ENCODE measurements around the gene SLC41A3.
"Not testable (repeated sequence)": the region's sequence is repeated elsewhere in the genome, so short reads cannot be mapped to it uniquely, and the experiment has no call there.

SLC41A3 gene

DNA sequence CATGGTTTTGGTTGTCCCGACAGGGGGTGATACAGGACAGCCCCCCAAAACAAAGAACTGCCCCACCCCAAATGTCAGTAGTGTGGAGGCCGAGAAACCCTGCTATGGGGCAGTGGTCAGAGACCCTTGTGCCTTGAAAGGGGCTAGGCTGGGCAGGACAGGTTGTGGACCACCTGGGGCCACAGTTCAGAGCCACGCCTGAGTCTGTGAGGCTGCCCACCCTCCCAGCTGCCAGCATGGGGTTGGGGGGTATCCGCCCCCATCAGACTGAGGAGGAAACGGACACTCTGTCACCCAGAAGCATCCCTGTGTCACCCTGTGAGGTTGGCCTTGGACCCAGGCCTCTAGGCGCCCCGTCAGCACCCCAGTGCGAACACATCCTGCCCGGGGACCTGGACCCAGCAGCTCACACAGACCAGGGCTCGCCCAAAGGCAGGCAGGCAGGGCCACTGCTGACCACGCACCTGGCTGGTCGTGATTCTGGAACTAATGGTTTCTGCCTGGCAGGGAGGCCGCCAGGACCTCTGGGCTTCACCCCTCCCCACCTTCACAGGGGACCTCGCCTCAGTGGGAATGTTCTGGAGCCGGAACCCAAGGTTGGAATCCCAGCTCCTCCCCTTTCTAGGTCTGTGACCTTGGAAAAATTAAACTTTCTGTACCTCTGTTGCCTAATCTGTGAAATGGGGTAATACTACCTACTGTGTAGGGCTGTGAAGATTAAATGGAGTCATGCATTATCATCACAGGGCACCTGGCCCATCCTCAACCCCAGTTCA lies 1.4 kb downstream of the SLC41A3 start:
- H3K9me3 Mint-ChIP-seq = no peaks in the 10 kb centered on the region
- peak overlapping the region; percentile 97 for H3K27ac Mint-ChIP-seq
- peaks cover 3% of the 10 kb centered on the region for H3K36me3 Mint-ChIP-seq
- H3K4me1 Mint-ChIP-seq = peaks cover 24% of the 10 kb centered on the region
- H3K4me3 Mint-ChIP-seq = peak overlapping the region; percentile 95
- no peaks in the 10 kb centered on the region for H3K27me3 Mint-ChIP-seq

DNA sequence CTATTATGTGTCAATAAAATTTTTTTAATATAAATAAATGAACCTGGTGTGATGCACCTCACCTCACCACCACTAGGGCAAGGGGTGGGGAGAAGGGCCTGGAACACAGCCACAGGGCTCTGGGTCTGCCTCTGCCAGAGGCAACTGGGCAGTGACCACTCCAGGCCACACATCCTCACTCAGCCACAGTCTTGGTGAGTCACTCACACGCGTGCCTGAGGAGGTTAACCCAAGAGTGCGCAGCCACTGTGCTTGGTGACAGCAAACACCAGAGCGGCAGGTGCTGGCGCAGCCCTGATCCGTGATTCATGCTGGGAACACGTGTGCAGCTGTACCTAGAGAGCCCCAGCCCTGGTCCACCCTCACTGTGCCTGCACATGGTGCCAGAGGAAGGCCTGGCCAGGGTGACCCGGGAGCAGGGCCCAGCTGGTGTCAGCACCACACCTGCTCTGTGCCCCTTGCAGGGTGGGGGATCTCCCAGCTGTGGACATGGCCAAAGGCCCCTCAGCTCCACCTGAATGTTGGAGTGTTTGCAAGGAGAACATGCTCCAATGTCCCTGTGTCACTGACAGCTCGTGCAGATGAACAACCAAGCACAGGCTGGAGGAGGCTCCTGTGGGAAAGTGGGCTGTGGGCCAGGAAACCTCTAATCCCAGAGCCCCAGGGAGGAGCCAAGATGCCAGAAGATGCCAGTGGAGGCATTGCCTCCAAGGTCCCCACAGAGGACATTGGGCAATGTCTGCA lies 2.1 kb downstream of the SLC41A3 start:
- Mint-ChIP-seq H3K4me1 (peaks cover 24% of the 10 kb centered on the region), H3K36me3 (peaks cover 3% of the 10 kb centered on the region), H3K27ac (no peak overlapping the region), H3K4me3 (no peak overlapping the region), H3K27me3 (no peaks in the 10 kb centered on the region), H3K9me3 (no peaks in the 10 kb centered on the region)

DNA sequence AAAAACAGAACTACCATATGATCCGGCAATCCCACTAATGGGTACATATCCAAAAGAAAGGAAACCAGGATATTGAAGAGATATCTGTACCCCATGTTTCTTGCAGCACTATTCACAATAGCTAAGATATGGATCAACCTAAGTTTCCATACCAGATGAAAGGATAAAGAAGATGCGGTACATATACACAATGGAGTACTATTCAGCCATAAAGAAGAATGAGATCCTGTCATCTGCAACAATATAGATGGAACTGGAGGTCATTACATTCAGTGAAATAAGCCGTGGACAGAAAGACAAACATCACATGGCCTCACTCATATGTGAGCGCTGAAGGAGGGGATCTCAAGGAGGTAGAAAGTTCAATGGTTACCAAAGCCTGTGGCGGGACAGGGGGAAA lies 3.0 kb downstream of the SLC41A3 start:
- Mint-ChIP-seq H3K9me3 (no peaks in the 10 kb centered on the region), H3K27ac (no peak overlapping the region), H3K4me3 (no peak overlapping the region), H3K4me1 (peaks cover 24% of the 10 kb centered on the region), H3K27me3 (no peaks in the 10 kb centered on the region), H3K36me3 (peaks cover 3% of the 10 kb centered on the region)

DNA sequence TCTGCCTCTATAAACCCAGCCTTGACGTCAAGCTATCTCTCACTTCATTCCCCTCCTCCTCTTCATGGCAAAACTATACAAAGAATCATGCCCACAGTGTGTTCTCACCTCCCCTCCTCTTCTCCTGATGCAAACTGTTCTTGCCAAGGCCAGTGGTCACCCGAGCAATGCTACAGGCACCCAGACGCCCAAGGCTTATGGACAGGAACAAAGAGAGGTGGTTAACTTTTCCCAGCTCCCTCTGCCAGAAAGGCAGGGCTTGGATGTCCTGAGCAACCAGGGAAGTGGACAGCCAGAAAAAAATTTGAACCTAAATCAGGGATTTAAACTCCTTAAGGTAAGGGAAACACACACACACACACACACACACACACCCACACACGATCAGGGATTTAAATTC lies 5.1 kb downstream of the SLC41A3 start:
- Mint-ChIP-seq H3K27me3 (no peaks in the 10 kb centered on the region), H3K36me3 (peaks cover 6% of the 10 kb centered on the region), H3K4me3 (no peak overlapping the region), H3K4me1 (peaks cover 10% of the 10 kb centered on the region), H3K9me3 (peaks cover 4% of the 10 kb centered on the region), H3K27ac (no peak overlapping the region)

- Mint-ChIP-seq H3K27ac (no peak overlapping the region), H3K4me3 (no peak overlapping the region), H3K4me1 (peaks cover 5% of the 10 kb centered on the region), H3K27me3 (no peaks in the 10 kb centered on the region), H3K36me3 (peaks cover 11% of the 10 kb centered on the region), H3K9me3 (peaks cover 5% of the 10 kb centered on the region)
Observed at GRCh38 chr3:126077754-126078153, 6.2 kb downstream of the SLC41A3 start.

DNA sequence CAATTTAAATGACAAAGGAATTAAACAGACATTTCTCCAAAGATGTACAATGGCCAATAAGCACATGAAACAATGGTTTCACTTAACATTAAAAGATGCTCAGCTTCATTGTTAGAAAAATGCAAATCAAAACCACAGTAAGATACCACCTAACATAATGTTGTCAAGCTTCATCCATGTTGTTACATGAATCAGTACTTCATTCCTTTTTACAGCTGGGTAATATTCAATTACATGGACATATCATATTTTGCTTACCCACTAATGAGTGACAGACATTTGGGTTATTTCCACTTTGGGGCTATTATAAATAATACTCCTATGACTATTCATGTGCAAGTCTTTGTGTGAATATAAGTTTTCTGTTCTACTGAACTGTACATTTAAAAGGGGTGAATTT lies 7.8 kb downstream of the SLC41A3 start:
- H3K36me3 Mint-ChIP-seq = peaks cover 19% of the 10 kb centered on the region
- no peak overlapping the region for H3K27ac Mint-ChIP-seq
- H3K4me1 Mint-ChIP-seq = peaks cover 4% of the 10 kb centered on the region
- H3K4me3 Mint-ChIP-seq = no peak overlapping the region
- no peaks in the 10 kb centered on the region for H3K27me3 Mint-ChIP-seq
- peaks cover 5% of the 10 kb centered on the region for H3K9me3 Mint-ChIP-seq

GRCh38 chr3:126070146-126070545 lies 13.8 kb downstream of the SLC41A3 start:
- peaks cover 12% of the 10 kb centered on the region for H3K4me1 Mint-ChIP-seq
- peaks cover 5% of the 10 kb centered on the region for H3K9me3 Mint-ChIP-seq
- no peak overlapping the region for H3K4me3 Mint-ChIP-seq
- peaks cover 23% of the 10 kb centered on the region for H3K36me3 Mint-ChIP-seq
- no peak overlapping the region for H3K27ac Mint-ChIP-seq
- H3K27me3 Mint-ChIP-seq = no peaks in the 10 kb centered on the region

DNA sequence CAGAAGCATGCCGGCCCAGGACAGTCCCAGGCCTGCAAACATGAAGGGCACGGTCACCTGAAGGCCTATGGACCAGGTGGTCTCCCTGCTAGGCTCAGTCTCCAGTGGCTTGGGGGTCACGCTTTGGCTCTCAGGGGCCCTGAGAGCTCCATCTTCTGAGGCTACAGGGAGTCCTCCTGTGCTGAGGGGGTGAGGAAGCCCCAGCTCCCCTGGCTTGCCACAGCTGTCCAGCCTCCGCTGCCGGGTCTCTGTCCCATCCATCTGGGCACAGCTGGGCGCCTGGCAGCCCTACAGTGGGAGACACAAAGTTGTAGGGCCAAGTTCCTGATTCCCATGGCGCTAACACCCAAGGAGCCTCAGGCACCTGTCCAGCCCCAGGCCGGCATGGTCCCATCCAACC lies 16.0 kb downstream of the SLC41A3 start:
- Mint-ChIP-seq H3K27me3 (no peaks in the 10 kb centered on the region), H3K4me3 (no peak overlapping the region), H3K36me3 (peaks cover 18% of the 10 kb centered on the region), H3K9me3 (no peaks in the 10 kb centered on the region), H3K4me1 (peaks cover 26% of the 10 kb centered on the region), H3K27ac (no peak overlapping the region)

DNA sequence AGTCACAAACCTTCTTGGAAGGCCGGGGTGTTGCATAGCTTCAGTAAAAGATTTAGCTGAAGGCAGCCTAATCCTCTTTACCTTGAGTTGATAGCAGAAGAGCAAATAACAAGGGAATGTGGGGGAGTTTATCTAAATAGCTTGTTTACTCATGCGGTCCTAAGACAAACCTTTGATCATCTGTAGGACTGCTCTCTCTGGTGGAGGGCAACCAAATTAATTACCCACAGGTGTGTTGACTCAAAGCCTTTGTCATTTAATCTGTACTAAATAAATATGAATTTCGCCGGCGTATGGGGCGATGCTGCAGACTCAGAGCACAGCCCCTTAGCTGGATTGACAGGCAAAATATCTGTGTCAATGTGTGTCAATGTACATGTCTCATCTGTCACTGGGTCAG lies 17.2 kb downstream of the SLC41A3 start:
- H3K9me3 Mint-ChIP-seq, H3K27me3 Mint-ChIP-seq, H3K4me3 Mint-ChIP-seq, H3K27ac Mint-ChIP-seq, H3K36me3 Mint-ChIP-seq: not testable (repeated sequence)
- H3K4me1 Mint-ChIP-seq = peaks cover 26% of the 10 kb centered on the region

- Mint-ChIP-seq H3K36me3 (peaks cover 7% of the 10 kb centered on the region), H3K4me1 (peaks cover 24% of the 10 kb centered on the region)
Observed at GRCh38 chr3:126065876-126066275, 18.0 kb downstream of the SLC41A3 start.

GRCh38 chr3:126064627-126065258 lies 19.2 kb downstream of the SLC41A3 start:
- Mint-ChIP-seq H3K9me3 (no peaks in the 10 kb centered on the region), H3K36me3 (peaks cover 4% of the 10 kb centered on the region), H3K27me3 (no peaks in the 10 kb centered on the region), H3K27ac (no peak overlapping the region), H3K4me1 (peaks cover 15% of the 10 kb centered on the region), H3K4me3 (no peak overlapping the region)

More at GRCh38 chr3:126065876-126066275, 18.0 kb downstream of the SLC41A3 start:
- Mint-ChIP-seq H3K27me3 (no peaks in the 10 kb centered on the region), H3K27ac (no peak overlapping the region), H3K9me3 (no peaks in the 10 kb centered on the region), H3K4me3 (no peak overlapping the region)

GRCh38 chr3:126063358-126063965 lies 20.5 kb downstream of the SLC41A3 start:
- Mint-ChIP-seq H3K4me3 (no peak overlapping the region), H3K27ac (no peak overlapping the region), H3K36me3 (peaks cover under 1% of the 10 kb centered on the region), H3K9me3 (no peaks in the 10 kb centered on the region), H3K4me1 (peaks cover 14% of the 10 kb centered on the region), H3K27me3 (no peaks in the 10 kb centered on the region)

- H3K27ac Mint-ChIP-seq = no peak overlapping the region
Observed at GRCh38 chr3:126061301-126062032, 22.5 kb downstream of the SLC41A3 start.

GRCh38 chr3:126060613-126061145 lies 23.2 kb downstream of the SLC41A3 start:
- Mint-ChIP-seq H3K9me3 (no peaks in the 10 kb centered on the region), H3K4me1 (peaks cover 17% of the 10 kb centered on the region), H3K36me3 (peaks cover 2% of the 10 kb centered on the region), H3K27ac (no peak overlapping the region), H3K4me3 (no peak overlapping the region), H3K27me3 (no peaks in the 10 kb centered on the region)

More at GRCh38 chr3:126061301-126062032, 22.5 kb downstream of the SLC41A3 start:
- Mint-ChIP-seq H3K36me3 (peaks cover 2% of the 10 kb centered on the region), H3K4me1 (peaks cover 17% of the 10 kb centered on the region), H3K27me3 (no peaks in the 10 kb centered on the region), H3K9me3 (no peaks in the 10 kb centered on the region), H3K4me3 (no peak overlapping the region)

DNA sequence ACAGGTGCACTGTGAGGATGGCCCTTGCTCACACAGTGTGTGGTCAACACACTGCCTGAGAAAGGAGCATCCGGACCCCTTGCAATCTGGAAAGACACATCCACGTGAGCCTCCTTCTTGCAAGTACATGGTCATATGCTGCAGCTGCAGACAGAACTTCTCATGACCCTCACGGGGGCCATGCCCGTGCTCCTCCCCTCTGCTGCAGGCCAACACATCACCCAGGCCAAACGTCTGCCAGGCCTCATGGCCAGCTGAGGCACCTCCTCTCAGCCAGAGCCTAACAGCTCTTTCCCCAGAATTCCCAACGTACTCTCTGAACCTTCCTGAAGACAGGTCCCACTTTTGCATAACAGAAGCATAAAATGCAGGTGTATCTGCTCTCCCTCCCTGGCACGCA lies 25.3 kb downstream of the SLC41A3 start:
- Mint-ChIP-seq H3K9me3 (no peaks in the 10 kb centered on the region), H3K27ac (no peak overlapping the region), H3K4me1 (peaks cover 18% of the 10 kb centered on the region), H3K36me3 (peaks cover 2% of the 10 kb centered on the region), H3K4me3 (no peak overlapping the region), H3K27me3 (no peaks in the 10 kb centered on the region)

Data from activated naive CD4-positive, alpha-beta T cell treated with anti-CD3 and anti-CD28 coated beads, Interleukin-2, amount 50 U/mL, for 24 hours (primary cell).